GM18519 (cell line): ENCODE measurements around the gene LIMS1.
"Not testable (repeated sequence)": the region's sequence is repeated elsewhere in the genome, so short reads cannot be mapped to it uniquely, and the experiment has no call there.

Experiments
- ATAC-seq: cut with Tn5 transposase; IDR thresholded peaks from one replicate; pipeline ENCODE4 v1.9.1; 2021; ENCODE audit warnings: mild to moderate bottlenecking, moderate library complexity; ENCODE audit not compliant: unreplicated experiment, low FRiP score

Gene LIMS1

GRCh38 chr2:108701806-108702205 is 167.5 kb downstream of the LIMS1 start:
- no peak for ATAC-seq

DNA sequence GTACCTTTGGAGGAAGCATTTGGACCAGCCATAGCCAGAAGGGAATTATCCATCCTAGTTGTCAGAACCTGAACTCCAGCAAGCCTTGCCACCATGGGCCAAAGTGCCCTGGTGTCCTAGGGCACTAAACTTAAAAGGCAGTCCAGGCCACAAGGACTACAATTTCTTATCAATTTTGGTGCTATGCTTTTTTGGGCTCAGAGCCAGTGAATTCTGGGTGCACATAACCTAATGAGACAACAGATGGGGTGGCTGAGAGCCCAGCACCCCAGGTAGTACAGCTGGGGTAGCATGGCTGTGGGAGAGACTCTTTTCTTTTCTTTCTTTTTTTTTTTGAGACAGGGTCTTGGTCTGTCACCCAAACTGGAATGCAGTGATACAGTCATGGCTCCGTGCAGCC is 170.6 kb downstream of the LIMS1 start:
- ATAC-seq = no peak

GRCh38 chr2:108707300-108707699 is 173.0 kb downstream of the LIMS1 start:
- ATAC-seq = no peak

GRCh38 chr2:108716971-108717370 is 182.7 kb downstream of the LIMS1 start:
- not testable (repeated sequence) for ATAC-seq

GRCh38 chr2:108719149-108720044 is 185.1 kb downstream of the LIMS1 start, which contains the start of gene RANBP2:
TSS of gene RANBP2 (plus strand) at chr2:108719482. CDS start at chr2:108719607, 125 bp downstream.
- ATAC-seq = peak; percentile 97

DNA sequence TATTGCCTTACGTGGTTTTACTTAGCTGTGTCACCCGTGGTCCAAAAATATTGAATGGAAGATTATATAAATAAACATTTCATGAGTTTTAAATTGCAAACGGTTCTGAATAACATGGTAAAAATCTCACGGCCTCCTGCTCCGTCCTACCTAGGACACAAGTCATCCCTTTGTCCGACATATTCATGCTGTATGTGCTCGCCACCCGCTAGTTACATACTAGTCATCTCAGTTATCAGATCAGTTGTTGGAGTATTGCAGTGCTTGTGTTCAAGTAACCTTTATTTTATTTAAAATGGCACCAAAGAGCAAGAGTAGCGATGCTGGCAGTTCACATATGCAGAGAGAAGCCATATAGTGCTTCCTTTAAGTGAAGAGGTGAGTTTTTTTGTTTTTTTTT is 191.8 kb downstream of the LIMS1 start:
- not testable (repeated sequence) for ATAC-seq

GRCh38 chr2:108734656-108735055 is 200.4 kb downstream of the LIMS1 start:
- ATAC-seq = not testable (repeated sequence)
